ENCODE measurements around the gene UCK2. TPM values are rescaled to one million over a fixed set of nuclear protein-coding genes. Genes with fewer than 3 reads are reported as not detected.
"Not testable (repeated sequence)": the region's sequence is repeated elsewhere in the genome, so short reads cannot be mapped to it uniquely, and the experiment has no call there.

The UCK2 gene
- total RNA-seq (2014; rRNA removed; shearing (Covaris generic)): 71.4 and 78.9 TPM in 2 replicates

GRCh38 chr1:165827268-165828102, at the start of gene UCK2:
TSS of gene UCK2 (plus strand) at chr1:165827614. CDS start at chr1:165827834, 220 bp downstream.
- DNase-seq (ENCODE audit: low spot score): peak; percentile 67

GRCh38 chr1:165778197-165778596, 49.2 kb upstream of the UCK2 start:
- DNase-seq (ENCODE audit: low spot score): not testable (repeated sequence)

- DNase-seq (ENCODE audit: low spot score): not testable (repeated sequence)
Measured at GRCh38 chr1:165783519-165783918, 43.9 kb upstream of the UCK2 start.

DNA sequence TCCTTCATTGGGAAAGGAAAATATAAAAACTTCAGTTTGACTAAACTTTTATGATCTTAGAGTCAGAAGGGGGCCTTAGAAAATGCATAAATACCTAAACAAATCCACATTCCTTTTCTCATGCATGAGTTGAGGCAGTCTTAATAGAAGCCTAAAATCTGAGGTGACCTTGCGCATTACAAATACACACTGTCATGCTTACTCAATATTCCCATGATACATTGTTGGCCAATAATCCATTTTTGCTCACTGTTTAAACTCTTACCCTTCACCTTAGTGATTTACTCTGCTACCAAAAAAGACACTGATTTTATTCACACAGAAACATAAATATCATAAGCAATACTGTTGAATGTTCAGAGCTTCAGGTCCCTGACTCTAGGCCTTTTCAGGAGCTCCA, 39.7 kb upstream of the UCK2 start:
- no peak for DNase-seq (ENCODE audit: low spot score)

GRCh38 chr1:165793951-165794350, 33.5 kb upstream of the UCK2 start:
- DNase-seq (ENCODE audit: low spot score): no peak

GRCh38 chr1:165795894-165796293, 31.5 kb upstream of the UCK2 start:
- DNase-seq (ENCODE audit: low spot score): no peak

GRCh38 chr1:165799387-165799786, 28.0 kb upstream of the UCK2 start:
- DNase-seq (ENCODE audit: low spot score): no peak

DNA sequence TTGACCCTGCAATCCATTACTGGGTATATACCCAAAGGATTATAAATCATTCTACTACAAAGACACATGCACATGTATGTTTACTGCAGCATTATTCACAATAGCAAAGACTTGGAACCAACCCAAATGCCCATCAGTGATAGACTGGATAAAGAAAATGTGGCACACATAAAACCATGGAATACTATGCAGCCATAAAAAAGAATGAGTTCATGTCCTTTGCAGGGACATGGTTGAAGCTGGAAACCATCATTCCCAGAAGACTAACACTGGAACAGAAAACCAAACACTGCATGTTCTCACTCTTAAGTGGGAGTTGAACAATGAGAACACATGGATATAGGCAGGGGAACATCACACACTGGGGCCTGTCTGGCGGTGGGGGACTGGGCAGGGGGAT, 22.9 kb upstream of the UCK2 start:
- not testable (repeated sequence) for DNase-seq (ENCODE audit: low spot score)

DNA sequence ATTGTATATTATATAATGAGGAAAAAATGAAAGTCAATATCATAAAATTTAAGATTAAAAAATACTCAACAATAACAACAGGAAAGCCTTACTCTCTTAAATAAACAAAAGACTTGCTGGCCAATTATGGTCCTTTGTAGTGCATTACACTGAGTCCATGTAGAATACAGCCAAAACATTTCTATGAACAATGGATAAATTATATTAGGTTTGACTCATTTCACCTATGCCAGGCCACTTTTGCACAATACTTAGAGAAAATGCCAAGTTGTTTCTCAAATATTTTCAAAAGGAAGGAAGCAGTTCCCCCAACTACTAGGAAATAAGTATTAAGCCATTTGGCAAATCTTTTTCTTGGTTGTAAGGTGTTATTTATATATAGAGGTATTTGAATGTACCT, 19.8 kb upstream of the UCK2 start:
- no peak for DNase-seq (ENCODE audit: low spot score)

DNA sequence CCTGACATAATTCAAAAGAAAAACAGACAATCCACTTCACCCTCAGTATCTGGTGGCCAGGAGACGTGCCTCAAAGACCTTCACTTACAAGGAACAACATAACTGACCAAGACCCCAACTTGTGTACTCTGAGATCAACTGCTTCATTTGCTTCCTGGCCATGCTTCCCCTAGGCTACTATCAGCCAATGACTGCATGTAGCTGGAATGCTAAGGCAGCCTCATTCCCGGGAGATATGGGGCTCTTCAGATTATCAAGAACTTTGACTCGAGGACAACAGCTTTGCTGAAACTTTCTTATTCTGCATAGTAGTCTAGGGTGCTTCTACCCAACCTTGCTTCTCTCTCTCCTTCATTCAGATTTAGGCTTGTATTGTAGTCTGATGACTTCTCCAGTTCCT, 11.7 kb upstream of the UCK2 start:
- DNase-seq (ENCODE audit: low spot score): no peak

GRCh38 chr1:165816157-165816556, 11.3 kb upstream of the UCK2 start:
- DNase-seq (ENCODE audit: low spot score): no peak

DNA sequence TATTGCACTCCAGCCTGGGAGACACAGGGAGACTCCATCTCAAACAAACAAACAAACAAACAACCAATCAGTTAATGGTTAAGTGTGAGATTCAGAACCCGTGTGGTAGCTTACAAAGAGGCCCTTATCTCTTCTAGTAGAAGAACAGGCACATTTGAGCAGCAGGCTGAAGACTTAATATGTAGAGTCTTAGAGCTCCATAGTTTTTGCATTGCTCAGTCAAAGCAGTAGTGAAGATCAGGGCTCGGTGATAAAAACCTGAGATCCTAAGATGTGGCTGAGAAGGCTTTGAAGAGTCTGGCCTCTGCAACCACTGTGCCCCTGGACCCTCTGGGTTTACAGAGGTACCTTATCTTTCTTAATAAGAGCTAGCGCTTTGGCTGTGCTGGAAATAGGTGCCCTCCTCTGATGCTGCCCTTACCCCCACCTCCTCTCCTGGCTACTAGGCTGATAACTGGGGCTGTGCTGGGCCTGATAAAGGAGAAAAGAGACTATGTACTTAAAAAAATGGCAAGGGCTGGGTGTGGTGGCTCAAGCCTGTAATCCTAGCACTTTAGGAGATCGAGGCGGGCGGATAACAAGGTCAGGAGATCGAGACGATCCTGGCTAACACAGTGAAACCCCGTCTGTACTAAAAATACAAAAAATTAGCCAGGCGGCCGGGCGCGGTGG, 10.5 kb upstream of the UCK2 start:
- no peak for DNase-seq (ENCODE audit: low spot score)

DNA sequence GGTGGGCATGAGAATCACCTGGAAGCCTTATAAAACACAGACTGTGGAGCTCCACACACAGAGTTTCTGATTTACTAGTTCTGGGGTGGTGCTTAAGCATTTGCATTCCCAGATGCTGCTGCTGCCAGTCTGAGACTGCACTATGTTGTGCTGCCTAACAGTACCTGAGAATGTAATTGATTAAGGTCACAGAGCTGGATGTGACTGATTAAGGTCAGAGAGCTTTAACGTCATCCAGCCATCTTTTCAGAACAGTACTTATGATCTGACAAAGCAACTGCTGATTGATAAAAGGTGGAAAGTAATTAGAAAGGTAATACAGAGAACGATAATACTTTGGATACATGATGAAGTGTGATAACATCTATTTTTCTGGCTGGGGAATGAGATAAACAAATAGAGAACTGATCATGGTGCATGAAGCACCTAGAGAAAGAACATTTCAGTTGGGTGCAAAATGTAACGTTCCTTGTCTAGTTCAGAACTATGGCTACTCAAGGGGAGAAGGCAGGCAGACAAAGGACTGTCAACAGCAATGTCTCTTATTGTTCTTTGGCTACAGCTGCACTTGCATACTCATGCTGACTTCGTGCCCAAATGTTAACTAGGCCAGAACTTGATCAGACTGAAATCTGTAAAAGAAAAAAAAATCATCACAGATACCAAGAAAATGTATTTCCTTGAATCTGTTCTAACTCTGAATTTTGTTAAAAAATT, 3.7 kb upstream of the UCK2 start:
- DNase-seq (ENCODE audit: low spot score): no peak

DNA sequence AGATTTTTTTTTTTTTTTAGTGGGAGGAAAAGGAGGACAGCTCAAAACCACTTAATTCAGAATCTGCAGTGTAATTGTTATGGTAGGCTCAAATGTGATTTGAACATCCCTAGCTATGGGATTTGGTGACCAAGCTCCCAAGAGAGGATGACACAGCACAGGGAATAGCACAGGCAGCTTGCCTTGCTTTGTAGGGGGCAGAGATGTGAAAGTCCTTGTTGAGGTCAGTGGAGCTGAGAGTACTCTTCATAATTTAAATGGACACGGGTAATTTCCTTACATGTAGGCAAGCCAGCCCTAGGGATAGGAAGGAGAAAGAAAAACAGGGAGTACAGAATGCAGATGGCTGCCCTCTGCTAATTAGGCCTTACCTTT, 3.2 kb upstream of the UCK2 start:
- DNase-seq (ENCODE audit: low spot score): no peak

DNA sequence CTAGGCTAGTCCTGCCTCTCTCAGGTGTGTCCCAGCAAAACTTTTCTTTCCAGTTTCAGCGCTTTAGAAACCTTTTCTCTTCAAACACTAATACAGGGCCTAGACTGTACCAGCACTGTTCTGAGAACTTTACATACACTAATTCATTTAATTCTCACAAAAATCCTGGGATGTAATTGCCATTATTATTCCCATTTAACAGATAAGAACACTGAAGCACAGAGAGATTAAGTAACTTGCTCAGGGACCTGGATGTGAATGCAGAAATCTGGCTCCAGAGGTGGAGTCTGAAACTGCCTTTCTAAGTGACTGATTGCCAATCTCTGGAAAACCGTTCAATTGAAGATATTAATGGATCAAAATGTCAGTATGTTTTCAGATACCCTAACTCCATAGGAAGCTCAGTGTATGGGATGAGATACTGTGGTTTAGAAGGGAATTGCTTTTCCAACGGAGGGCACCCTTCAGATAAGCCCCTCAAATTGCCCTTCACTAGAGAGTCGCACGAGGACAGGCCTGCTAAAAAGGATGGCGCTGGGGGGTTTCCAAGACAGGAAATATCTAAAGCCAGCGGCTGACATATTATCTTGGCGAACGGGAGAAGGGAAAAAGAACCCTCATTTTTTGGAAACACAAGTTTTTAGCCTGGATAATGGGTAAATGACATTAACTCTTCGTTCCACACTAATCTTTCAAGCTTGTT, 698 bp upstream of the UCK2 start:
- no peak for DNase-seq (ENCODE audit: low spot score)

- peak; percentile 18 for DNase-seq (ENCODE audit: low spot score)
Measured at GRCh38 chr1:165828103-165828668, 772 bp downstream of the UCK2 start.

DNA sequence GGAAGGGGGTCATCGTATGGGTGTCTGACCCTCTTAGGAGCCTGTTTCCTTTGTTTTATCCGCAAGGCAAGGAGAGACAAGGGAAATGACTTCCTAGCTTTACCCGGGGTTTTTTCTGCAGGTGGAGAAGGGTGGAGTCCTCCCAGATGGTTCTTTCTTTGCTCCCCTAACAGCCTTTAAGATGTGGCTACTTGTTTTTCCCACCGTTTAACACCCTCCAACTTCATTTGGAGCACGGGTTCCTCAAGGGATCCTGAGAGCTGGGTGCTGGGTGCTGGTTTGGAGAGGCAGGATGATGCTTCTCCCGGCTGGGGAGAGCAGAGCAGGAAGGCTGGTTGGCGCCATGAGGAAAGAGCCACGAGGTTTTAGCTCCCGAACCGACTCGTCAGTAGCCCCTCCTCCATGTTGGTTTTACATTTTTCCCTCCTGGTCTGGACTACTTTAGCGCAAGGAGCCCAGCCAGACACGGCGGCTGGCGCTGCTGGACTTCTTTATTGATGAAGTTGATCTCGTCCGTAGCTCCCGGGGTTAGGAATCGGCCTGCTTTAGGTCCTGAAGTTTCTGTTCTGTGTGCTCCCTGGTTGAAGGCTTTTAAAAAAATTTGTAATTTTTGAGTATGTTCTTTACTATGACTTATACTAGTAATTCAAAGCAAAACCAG, 1.4 kb downstream of the UCK2 start:
- peak; percentile 73 for DNase-seq (ENCODE audit: low spot score)

DNA sequence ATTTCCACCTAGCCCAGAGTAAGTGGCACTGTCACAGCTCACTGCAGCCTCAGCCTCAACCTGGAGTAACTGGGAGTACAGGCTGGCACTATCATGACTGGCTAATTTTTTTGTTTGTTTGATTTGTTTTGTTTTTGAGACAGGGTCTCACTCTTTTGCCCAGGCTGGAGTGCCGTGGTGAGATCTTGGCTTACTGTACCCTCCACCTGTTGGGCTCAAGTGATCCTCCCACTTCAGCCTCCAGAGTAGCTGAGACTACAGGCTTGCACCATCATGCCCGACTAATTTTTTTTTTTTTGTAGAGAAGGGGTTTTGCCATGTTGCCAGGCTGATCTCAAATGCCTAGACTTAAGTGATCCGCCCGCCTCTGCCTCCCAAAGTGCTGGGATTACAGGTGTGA, 2.5 kb downstream of the UCK2 start:
- no peak for DNase-seq (ENCODE audit: low spot score)

DNA sequence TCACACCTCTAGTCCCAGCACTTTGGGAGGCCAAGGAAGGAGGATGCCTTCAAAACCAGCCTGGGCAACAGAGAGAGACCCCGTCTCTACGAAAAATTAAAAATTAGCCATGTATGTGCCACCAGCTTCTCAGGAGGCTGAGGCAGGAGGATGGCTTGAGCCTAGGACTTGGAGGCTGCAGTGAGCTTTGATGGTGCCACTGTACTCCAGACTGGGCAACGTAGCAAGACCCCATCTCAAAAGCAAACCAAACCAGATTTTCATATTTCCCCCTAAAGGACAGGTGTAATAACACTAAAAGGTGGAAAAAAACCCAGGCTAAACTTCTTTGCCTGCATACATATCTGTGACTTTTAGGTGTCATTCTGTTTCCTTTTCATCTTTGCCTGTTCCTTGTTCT, 3.7 kb downstream of the UCK2 start:
- no peak for DNase-seq (ENCODE audit: low spot score)

DNA sequence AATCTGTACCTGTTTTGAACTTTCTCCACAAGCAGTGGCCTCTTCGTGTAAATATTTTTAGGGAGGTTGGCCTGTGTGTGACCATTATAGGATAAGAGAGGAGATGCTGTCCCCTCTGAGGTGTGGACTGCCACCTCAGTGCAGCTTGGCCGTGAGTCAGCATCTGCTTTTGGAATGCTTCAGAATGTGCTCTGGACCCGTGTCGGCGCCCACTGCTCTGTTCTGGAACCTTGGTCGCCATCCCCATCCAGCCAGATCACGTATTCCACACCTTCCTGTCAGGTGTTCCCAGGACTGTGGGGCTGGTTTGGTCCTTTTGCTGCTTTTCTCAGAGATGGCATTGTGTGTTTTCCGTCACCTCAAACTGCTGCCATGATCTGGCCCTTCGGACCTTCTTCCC, 5.5 kb downstream of the UCK2 start:
- no peak for DNase-seq (ENCODE audit: low spot score)

- DNase-seq (ENCODE audit: low spot score): no peak
Measured at GRCh38 chr1:165833358-165833757, 5.9 kb downstream of the UCK2 start.

Data from H4 (cell line).